Activated naive CD4-positive, alpha-beta T cell treated with anti-CD3 and anti-CD28 coated beads, Interleukin-2, amount 50 U/mL, for 16 hours (primary cell): ENCODE data around the gene HSF2BP.
"Not testable (repeated sequence)": the region's sequence is repeated elsewhere in the genome, so short reads cannot be mapped to it uniquely, and the experiment has no call there.

ENCODE experiments used
- DNase-seq: peaks from one replicate; pipeline ENCODE4 v3.0.0-alpha.2; 2020

The HSF2BP gene

DNA sequence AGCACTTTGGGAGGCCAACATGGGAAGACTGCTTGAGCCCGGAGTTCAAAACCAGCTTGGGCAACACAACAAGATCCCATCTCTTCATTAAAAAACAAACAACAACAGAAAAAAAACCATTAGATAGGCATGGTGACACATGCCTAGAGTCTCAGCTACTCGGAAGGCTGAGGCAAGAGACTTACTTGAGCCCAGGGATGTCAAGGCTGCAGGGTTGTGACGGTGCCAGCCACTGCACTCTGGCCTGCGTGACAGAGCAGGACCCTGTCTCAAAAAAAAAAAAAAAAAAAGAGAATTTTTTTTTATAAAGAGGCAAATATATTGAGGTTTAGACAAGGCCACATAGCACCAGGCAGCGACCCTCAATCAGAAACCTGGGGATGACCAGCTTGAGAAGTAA, 62.7 kb downstream of the HSF2BP start:
- DNase-seq: no peak

DNA sequence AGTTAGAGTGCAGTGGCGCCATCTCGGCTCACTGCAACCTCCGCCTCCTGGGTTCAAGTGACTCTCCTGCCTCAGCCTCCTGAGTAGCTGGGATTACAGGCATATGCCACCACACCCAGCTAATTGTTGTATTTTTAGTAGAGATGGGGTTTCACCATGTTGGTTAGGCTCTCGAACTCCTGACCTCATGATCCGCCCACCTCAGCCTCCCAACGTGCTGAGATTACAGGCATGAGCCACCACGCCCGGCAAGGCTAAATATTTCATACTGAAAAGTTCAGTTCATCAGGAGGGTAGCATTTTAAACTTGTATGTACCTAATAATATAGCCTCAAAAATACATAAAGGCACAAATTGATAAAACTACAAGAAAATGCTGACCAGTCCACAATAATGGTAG, 63.5 kb downstream of the HSF2BP start:
- not testable (repeated sequence) for DNase-seq

DNA sequence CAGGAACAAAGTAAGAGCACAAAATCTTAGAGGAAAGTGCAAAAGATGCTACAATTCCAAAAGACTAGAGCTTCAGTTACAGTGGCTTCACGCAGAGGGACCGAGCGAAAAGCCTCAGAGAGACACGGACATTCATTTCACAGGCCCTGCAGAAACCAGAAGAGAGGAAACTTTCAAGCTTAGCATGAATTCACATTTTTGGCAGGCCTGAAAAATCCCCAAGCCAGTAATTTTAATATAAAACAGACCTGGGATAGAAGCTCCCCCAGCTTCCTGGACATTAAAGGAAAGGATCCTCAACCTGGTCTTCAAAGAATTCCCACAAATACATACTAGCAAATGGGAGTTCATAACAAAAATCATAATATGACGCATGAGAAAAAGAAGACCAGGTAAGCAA, 66.2 kb downstream of the HSF2BP start:
- DNase-seq: no peak

DNA sequence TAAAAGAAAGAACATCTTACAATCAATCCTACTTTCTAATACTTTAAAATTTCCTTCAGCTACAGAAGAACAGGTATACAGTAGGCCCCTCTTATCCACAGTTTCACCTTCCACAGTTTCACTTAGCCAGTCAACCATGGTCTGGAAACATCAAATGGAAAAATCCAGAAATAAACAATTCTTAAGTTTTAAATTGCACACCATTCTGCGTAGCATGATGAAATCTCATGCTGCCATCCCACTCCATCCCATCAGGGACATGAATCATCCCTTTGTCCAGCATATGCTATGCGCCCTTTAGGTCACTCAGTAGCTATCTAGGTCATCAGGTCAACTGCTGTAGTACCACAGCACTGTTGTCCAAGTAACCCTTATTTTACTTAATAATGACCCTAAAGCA, 67.7 kb downstream of the HSF2BP start:
- DNase-seq: no peak

DNA sequence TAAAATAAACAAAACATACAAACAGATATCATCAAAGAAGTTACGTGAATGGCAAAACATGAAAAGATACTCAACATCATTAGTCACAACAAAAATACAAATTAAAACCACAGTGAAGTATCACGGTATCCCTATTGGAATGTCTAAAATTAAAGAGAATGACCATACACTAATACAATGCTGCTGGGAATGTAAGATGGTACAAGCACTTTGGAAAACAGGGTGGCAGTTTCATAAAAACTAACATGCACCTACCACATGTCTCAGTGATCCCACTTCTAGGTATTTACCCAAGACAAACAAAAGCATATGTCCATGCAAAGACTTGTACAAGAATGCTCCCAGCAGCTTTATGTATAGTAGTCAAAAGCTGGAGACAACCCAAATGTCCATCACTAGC, 69.1 kb downstream of the HSF2BP start:
- no peak for DNase-seq

DNA sequence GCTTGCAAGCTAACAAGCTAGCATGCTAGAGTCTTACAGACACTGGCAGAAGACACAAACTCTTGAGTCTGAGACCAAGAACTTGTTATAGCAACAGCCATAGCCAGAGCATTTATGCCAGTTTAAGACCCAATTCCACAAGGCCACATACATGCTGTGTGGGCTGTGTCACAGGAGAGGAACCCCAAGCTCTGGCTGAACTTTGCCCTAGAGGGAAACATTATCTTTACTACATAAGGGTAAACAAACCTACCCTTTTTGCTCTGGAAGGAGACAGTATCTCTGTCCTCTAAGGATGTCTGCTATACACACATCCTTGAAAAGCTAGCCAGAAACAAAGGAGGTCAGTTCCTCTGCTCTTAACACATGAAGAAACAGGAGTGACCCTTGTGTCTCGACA, 70.3 kb downstream of the HSF2BP start:
- DNase-seq: no peak

DNA sequence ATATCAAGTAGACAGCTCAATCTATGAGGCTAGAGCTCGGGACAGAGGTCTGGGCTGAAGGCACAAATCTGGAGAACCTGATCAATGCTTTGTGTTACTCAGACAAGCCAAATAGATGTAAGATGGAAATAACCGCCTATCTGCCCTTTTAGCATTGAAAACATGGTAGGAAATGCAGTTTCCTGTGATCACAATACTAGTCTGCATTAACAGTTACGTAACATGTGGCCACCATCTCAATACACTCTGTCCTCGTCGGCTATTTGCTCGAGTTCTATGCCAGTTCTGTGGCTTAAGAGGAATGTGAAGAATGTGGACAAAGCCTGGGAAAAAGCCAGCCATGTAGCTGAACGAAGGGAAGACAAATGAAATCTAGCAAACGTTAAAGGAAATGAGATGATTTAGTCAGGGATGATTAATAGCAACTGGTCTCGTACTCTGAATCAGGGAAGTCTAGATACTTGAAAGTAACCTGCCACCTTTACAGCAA, 73.3 kb downstream of the HSF2BP start:
- no peak for DNase-seq

DNA sequence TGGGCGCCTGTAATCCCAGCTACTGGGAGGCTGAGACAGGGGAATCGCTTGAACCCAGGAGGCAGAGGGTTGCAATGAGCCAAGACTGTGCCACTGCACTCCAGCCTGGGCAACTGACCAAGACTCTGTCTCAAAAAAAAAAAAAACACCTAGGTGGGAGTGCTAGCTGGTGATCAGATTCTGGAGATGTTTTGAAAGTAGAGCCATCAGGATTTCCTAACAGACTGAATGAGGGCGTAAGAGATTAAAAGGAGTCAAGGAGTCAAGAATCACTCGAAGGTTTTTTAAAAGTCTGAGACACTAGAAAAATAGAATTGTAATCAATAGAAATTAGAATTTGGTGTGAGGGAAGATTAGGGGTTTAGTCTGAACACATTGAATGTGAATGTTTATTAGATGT, 73.8 kb downstream of the HSF2BP start:
- DNase-seq: no peak

DNA sequence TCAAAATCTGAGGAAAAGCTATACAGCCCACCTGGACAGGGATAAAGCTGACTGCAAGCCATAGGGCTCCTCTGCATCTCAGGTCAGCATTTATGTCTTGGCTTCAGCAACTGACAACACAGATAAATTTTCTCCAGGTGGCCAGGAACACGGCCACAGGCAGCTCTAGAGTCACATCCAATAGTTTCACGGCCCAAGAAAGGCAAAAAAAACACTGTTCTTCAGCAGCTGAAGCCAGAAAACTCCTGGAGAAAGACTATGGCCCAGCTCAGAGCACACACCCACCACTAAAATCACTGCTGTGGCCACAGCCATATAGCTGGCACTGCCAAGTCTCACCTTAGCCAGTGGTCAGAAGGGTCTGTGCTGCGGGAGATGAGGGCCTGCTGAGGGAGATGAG, 77.8 kb downstream of the HSF2BP start:
- DNase-seq: no peak

DNA sequence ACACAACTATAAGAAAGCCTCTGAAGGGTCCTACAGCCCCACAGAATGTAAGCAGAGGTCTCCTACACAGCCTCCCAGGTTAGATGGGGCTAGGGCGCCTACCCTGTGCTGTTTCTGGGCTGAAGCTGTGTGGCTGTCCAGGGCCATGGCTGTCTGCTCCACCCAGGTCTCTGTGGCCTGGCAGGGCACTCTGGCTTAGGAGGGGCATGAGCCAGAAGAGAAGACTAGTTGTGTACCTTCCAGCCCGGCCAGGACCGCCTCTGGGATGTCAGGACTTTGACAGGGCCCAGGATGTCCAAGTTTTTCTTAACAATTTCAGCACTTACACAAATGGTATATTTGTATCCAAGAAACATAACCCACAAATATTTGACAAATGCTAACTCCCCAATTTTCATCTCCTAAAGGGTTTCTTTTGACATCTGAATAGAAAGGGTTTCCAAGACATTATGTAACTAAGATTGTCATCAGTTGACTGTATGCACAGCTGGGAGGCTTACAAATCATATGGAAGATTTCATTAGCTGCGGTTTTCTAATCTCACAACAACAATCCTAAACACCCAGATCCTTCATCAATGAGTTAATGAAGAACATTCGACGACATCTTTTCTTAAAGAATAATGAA, 80.5 kb downstream of the HSF2BP start:
- DNase-seq: no peak

DNA sequence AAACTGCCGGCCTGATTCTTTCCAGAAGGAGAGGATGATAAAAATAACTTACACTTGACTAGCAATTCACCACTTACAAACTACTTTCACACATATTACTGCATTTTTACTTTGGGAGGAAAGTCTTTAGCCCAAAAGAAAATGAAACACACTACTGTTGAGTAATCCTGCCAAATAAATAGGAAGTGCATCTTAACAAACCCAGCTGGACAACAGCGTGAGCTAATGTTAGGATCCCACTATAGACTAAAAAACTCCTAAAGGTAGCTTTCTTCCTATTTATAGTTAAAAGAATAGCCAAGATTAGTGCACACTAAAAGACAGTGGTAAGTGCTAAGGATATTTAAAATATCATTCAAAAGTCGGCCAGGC, 83.8 kb downstream of the HSF2BP start:
- no peak for DNase-seq

DNA sequence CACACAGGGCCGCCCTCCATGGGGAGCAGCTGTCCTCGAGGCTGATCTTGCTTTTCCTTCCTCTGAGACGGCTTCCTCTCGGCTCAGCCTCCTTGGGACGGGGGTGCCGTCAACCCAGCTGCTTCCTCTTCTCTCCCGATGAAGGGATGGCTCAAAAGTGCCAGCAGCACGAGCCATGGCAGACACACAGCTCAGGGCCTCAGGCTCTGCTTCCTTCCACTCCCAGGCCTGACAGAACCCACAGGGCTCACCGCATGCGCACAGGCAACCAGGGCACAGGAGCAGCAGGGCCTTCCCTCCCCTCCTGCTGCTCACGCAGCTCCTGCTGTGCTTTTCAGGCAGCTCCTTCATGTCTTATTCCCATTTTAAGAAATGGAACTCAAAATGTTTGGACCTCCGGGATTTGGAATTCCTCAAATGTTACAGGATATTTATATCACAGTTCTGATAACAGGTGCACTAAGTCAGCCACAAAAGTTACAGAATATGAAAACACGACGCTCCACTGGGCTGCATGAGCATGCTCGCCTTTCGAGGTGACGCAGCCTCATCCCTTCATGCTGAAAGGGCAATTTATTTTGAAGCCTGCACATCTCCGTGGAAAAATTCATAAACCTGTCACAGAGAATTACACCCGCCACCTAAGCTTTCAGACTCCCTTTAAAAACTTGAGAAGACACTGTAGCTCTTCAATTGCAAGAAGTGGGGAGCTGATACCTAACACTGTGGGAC, 84.4 kb downstream of the HSF2BP start:
- DNase-seq: no peak

DNA sequence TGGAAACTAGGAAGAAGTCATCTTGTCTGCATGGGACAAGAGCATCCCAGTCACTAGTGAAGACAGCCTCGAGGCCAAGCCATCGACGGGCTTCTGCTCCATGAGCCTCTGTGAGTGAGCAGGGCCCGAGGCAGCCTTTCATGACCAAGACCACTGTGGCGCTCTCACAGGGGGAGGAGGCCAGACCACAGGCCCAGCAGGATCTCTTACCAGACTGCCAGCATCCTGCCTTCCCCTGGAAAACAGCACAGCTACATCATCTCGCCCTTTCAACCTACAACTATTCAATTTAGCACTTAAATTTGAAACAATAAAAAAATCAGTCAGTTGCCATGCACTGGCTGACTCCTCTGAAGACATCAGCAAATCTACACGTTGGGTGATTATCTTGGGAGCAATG, 85.4 kb downstream of the HSF2BP start:
- DNase-seq: no peak

DNA sequence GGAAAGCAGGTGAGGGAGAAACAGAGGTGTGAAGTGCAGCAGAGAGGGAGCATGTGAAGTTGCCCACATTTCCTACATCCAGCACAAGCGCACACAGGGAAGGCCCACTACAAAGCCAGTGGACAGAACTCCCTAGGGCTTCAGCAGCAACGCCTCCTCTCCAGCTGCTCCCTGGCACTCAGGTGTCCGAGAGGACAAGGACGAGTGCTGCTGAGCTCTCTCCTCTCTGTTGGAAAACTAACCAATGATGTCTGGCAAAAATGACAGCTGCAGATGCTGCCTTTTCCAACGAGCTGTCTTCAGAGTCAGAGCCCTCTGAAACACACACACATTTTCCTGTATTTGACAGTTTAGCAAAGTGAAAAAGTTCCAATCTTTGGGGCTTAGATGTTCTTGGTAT, 86.8 kb downstream of the HSF2BP start:
- DNase-seq: no peak

DNA sequence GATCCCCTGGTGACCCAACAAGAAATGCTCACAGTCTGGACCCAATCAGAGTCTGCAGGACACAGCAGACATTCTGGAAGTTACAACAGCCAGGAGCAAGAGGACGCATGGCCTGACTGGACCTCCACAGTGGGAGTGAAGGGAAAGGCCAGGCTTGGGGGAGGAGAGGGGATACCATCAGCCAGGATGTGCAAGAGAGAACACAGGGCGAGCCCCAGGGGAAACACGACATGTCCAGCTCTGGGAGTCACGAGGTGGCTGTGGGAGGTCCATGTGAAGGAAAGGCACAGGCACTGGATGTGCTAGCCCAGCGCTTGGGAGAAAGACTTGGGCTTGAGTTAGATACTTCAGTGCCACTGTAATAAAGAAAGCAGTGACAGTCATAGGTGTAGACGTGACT, 87.3 kb downstream of the HSF2BP start:
- no peak for DNase-seq

DNA sequence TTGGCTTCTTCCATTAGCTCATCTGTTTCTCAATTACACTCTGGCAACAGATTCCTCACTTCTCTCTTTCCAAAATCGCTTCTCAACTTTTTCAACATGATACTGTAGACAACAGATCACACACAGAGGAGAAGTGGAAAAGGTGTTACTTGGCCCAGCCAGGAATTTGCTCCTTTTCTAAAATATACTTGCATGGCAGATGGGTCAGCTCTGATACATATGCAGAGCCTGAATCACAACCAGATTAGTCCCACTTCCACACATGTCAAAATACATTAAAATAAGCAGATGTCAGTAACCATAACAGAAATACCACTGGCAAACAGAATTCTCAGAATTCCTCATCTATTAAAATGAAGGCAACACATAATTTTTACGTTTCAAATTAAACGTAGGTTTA, 89.1 kb downstream of the HSF2BP start:
- not testable (repeated sequence) for DNase-seq

DNA sequence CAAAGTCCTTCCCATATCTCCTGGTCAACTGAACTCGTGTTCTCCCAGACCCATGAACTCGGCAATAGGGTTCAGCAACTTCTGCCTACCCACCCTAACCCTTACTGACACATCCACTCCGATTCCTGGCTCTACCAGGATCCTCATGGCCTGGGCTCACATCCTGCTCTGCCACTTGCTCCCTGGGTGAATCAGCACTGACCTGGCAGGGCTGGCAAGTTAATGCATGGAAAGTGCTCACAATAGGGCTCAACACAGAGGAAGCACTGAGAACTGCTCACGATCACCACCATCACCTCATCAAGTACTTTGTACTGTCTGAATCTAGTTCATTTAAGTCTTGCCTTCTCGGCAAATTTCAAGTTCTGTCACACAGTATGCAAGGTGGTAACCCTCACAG, 96.8 kb downstream of the HSF2BP start:
- not testable (repeated sequence) for DNase-seq

DNA sequence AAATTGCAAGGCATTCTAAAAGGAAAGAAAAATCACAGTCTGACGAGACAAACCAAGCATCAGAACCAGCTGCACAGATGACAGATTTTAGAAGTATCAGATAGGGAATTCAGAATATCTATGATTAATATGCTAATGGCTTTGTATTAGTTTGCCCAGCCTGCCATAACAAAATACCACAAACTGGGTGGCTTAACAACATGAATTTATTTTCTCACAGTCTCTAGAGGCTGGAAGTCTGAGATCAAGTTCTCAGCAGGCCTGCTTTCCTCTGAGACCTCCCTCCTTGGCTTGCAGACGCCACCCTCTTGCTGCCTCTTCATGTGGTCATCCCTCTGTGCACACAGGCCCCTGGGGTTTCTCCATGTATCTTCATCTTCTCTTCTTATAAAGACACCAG, 118.7 kb downstream of the HSF2BP start:
- DNase-seq: not testable (repeated sequence)

DNA sequence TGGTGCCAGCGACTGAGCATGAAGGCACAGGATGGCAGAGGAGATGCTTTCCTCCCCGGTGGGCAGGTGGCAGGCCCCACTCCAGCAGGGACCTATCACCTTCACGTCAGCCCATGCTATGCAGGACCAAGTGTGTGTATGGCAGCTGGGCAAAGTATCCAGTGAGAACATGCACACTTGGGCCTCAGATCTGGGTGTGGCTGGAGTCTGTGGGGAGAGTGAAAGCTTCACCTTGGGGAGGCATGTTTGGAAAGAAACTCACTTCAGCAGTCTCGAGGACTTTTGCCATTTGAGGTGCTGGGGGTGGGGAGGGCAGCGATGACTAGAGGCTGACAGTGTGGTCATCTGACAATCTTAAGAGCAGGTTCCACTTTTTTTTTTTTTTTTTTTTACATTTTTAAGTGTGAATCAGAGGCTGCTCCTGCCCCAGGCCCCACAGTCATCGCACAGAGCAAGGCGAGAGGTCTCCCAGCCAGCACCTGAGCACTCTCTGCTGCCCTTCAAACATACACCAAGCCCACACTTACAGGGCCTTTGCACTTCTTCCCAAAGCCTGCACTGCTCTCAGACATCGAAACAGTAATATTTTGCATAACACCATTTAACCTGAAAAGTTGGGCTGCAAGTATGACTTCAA, 136.7 kb downstream of the HSF2BP start:
- DNase-seq: not testable (repeated sequence)

DNA sequence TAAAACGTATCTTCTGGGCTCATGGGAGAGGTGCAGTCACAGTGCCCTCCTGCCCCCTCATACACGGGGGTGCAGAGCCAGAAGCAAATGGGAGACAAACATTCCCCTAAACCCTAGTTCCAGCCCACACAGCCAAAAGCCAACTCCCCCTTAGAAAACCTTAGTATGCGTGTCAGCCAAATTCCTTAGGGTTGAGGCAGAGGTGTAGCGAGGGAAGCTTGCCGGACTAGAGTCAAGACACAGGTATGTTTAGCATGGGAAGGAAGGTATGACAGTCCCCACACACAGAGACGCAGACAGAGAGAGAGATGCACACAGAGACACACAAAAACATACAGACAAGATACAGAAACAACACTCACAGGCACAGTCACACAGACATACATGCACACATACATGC, 141.6 kb downstream of the HSF2BP start:
- DNase-seq: not testable (repeated sequence)

DNA sequence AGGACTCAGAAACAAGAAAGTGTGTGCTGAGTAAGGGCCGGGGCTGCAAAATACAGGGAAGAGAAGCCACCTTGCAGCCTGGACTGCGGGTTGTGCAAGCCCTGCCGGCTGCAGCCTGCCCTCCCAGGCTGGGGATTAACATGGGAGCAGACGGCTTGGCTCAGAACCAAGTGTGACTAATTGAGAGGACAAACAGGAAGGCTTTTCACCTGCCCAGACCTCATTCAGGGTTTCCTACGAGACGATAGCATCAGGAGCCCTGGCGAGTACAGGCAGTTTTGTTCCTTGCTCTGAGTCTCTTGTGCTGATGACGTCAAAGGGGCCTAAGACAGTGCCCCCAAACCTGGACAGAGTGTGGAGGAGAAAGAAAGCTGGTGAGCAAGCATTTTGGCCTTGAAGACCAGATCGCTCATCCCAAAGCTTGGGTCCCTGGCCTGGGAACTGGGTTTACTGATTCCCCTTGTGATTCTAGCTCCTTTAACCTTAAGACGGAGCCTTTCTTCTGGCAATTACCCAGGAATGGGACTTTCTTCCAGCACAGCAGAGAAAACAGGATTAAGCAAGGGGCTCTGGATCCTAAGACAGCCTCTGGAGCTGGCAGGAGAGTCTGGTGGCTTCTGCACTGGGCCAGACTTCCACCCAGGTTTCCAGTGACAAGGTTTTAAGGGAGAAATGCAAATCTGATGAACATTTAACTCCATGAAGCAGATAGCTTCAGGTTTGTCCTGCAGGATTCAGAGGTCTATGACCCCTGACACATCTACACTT, 142.2 kb downstream of the HSF2BP start:
- not testable (repeated sequence) for DNase-seq

DNA sequence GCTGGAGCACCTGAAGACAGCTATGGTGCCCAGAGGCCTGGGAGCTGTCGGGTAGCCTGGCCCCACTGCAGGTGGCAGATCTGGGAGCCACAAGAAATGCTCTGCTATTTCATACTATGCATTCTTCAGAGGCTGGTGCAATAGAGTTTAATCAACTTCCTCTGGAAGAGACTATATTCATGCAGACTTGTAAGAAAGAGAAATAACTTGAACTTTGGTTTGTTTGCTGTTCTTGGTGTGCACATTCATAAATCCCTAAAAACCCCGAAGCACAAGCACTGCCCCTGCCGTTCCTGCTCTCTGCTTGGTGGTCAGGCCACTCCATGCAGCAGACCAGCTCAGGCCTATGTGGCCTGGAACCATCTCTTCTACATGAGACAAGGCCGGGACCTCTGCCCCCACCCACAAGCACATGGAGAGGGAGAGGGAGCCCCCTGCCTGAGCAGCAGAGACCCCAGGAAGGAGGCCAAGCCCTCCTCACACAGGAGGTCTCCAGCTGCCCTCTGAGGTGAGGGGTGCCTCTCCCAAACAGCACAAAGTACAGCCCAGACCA, 142.9 kb downstream of the HSF2BP start:
- not testable (repeated sequence) for DNase-seq

DNA sequence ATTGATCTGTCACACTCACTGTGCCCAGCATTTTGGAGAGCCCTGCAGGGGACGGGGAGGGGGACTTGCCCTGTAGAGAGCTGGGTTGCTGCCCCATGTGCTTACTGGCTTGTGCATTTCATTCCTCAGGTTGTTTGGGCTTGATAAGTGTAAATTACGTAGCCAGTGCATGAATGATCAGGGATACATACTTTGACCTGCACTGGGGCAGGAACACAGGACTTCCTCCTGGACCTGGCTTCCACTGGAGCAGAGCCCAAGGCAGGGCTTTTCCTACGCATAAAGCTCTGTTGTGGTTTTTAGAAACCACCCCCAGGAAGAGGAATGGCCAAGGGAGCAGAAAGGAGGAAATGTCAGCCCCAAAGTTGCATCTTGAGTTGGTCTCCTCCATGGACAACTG, 144.5 kb downstream of the HSF2BP start:
- DNase-seq: not testable (repeated sequence)
